ENCODE results near the gene APLP1. TPM values are rescaled to one million over a fixed set of nuclear protein-coding genes. Genes with fewer than 3 reads are reported as not detected.

APLP1 gene
- total RNA-seq, 6 experiments from 2014 or later = 0.27 to 1.5 (median 0.37) TPM; not detected in 3

DNA sequence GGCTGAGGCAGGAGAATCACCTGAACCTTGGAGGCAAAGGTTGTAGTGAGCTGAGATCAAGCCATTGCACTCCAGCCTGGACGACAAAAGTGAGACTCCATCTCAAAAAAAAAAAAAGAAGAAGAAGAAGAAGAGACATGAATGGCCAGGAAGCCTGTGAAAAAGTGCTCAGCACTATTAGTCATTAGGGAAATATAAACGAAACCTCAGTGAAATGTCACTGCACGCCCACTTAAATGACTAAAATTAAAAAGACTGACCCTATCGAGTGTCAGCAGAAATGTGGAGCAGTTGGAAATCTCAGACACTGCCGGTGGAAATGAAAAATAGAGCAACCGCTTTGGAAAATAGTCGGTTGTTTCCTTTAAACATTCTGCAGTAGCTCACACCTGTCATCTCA lies 45.2 kb downstream of the APLP1 start:
- H3K36me3 ChIP-seq = no peaks in the 10 kb centered on the region
- no peak overlapping the region for H3K4me3 ChIP-seq
- WGBS (ENCODE audit: insufficient coverage, low coverage, low lambda C conversion rate, missing lambda C conversion rate) = 54% methylated on average over 7 of the region's 7 CpGs
- no peaks in the 10 kb centered on the region for H3K27me3 ChIP-seq
- intact Hi-C loops (cut with DNase I) = no loop called here
- no peaks in the 10 kb centered on the region for H3K9me3 ChIP-seq
- H3K27ac ChIP-seq = no peak overlapping the region
- no peak for TF ChIP-seq POLR2A (IDR thresholded peaks at IDR 0.05)
- TF ChIP-seq, protein P1, sequence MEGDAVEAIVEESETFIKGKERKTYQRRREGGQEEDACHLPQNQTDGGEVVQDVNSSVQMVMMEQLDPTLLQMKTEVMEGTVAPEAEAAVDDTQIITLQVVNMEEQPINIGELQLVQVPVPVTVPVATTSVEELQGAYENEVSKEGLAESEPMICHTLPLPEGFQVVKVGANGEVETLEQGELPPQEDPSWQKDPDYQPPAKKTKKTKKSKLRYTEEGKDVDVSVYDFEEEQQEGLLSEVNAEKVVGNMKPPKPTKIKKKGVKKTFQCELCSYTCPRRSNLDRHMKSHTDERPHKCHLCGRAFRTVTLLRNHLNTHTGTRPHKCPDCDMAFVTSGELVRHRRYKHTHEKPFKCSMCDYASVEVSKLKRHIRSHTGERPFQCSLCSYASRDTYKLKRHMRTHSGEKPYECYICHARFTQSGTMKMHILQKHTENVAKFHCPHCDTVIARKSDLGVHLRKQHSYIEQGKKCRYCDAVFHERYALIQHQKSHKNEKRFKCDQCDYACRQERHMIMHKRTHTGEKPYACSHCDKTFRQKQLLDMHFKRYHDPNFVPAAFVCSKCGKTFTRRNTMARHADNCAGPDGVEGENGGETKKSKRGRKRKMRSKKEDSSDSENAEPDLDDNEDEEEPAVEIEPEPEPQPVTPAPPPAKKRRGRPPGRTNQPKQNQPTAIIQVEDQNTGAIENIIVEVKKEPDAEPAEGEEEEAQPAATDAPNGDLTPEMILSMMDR (IDR thresholded peaks at IDR 0.05) = no peak
- DNase-seq = no peak
- H3K4me1 ChIP-seq = peaks cover 0 to 5% (median 0%) of the 10 kb centered on the region in 4 donors
- no peak for ATAC-seq

DNA sequence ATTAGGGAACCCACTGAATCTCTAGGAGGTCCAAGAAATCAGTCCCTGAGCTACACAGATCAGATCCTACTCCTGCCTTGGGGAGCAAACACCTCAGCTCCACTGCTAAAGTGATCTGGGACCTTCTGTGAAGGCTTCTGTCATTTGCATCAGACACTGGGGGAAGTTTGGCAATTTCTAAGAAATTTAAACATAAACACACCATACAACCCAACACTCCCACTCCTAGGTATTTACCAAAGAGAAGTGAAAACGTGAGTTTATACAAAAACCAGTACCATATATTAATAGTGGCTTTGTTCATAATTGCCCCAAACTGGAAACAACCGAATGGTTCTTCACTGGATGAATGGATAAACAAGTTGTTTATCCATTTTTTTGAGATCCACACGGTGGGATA lies 47.1 kb downstream of the APLP1 start:
- no peak overlapping the region for H3K27ac ChIP-seq

DNA sequence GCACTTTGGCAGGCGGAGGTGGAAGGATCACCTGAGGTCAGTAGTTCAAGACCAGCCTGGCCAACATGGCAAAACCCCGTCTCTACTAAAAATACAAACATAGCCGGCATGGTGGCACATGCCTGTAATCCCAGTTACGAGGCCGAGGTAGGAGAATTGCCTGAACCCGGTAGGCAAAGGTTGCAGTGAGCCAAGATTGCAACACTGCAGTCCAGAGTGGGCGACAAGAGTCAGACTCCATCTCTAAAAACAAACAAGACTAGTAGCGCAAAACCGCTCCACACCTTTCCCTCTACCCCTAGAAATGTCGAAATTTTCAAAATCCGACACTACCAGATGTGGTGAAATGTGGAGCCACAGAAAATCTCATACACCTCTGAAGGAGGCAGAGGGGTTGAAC lies 50.9 kb downstream of the APLP1 start:
- no peaks in the 10 kb centered on the region for H3K9me3 ChIP-seq
- no peak overlapping the region for H3K27ac ChIP-seq
- 27% methylated on average over 10 of the region's 11 CpGs for WGBS (ENCODE audit: insufficient coverage, low coverage, low lambda C conversion rate, missing lambda C conversion rate)
- no peaks in the 10 kb centered on the region for H3K4me1 ChIP-seq
- DNase-seq (no peak), ATAC-seq (peak in 1 of 4 donors; percentile 53)
- intact Hi-C loops (cut with DNase I) = no loop called here
- no peak overlapping the region for H3K4me3 ChIP-seq
- TF ChIP-seq POLR2A (IDR thresholded peaks at IDR 0.05) = no peak
- TF ChIP-seq, protein P1 (IDR thresholded peaks at IDR 0.05) = no peak
- no peaks in the 10 kb centered on the region for H3K27me3 ChIP-seq
- H3K36me3 ChIP-seq = no peaks in the 10 kb centered on the region

More for the DNA sequence above, 47.1 kb downstream of the APLP1 start:
- Histone ChIP-seq H3K9me3 (no peaks in the 10 kb centered on the region), H3K27me3 (no peaks in the 10 kb centered on the region), H3K36me3 (no peaks in the 10 kb centered on the region), H3K4me3 (no peak overlapping the region), H3K4me1 (peaks cover 0 to 5% (median 0%) of the 10 kb centered on the region in 4 donors)
- DNase-seq (no peak), ATAC-seq (no peak)
- 51% methylated on average over 3 of the region's 3 CpGs for WGBS (ENCODE audit: insufficient coverage, low coverage, low lambda C conversion rate, missing lambda C conversion rate)
- intact Hi-C loops (cut with DNase I) = no loop called here
- TF ChIP-seq POLR2A (IDR thresholded peaks at IDR 0.05) = no peak
- TF ChIP-seq, protein P1 (IDR thresholded peaks at IDR 0.05) = no peak

GRCh38 chr19:35921012-35921411 lies 52.6 kb downstream of the APLP1 start:
- no peak for ATAC-seq
- Histone ChIP-seq H3K9me3 (no peaks in the 10 kb centered on the region), H3K27me3 (no peaks in the 10 kb centered on the region), H3K36me3 (no peaks in the 10 kb centered on the region), H3K4me1 (no peaks in the 10 kb centered on the region), H3K4me3 (no peak overlapping the region), H3K27ac (no peak overlapping the region)
- DNase-seq = no peak
- intact Hi-C loops (cut with DNase I) = no loop called here
- WGBS (ENCODE audit: insufficient coverage, low coverage, low lambda C conversion rate, missing lambda C conversion rate) = 89% methylated on average over 5 of the region's 6 CpGs
- TF ChIP-seq, protein P1 (IDR thresholded peaks at IDR 0.05) = no peak
- TF ChIP-seq POLR2A (IDR thresholded peaks at IDR 0.05) = no peak

DNA sequence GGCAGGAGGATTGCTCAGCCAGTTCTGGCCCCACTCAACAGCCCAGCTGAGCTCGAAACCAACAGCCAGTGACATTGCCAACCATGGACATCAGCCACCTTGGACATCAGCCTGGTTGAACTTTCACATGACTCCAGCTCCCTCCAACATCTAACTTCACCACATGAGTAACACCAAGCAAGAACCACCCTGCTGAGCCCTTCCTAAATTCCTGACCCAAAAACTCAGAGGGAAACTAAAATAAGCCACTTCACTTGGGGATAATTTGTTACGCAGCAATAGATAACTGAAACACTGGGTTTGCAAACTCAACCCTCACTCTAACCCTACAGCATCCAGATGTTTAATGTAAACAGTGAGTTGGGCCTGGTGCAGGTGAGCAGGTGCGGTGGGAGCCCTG lies 57.1 kb downstream of the APLP1 start:
- Histone ChIP-seq H3K36me3 (no peaks in the 10 kb centered on the region), H3K4me1 (no peaks in the 10 kb centered on the region), H3K27me3 (no peaks in the 10 kb centered on the region), H3K27ac (no peak overlapping the region), H3K9me3 (no peaks in the 10 kb centered on the region), H3K4me3 (no peak overlapping the region)
- no peak for DNase-seq
- TF ChIP-seq, protein P1 (IDR thresholded peaks at IDR 0.05) = no peak
- no peak for TF ChIP-seq POLR2A (IDR thresholded peaks at IDR 0.05)
- 71% methylated on average over 2 of the region's 3 CpGs for WGBS (ENCODE audit: insufficient coverage, low coverage, low lambda C conversion rate, missing lambda C conversion rate)
- ATAC-seq = no peak
- intact Hi-C loops (cut with DNase I) = loop anchor here in 1 of 2 donors (5.0 kb wide), 1 partner anchor 38 kb away; no protein-coding TSS in a partner anchor

Data from right lobe of liver (tissue), 6 donors.